SJSA1 (cell line): Measurements from ENCODE around the gene SLC9B2. TPM values are rescaled to one million over a fixed set of nuclear protein-coding genes. Genes with fewer than 3 reads are reported as not detected.
A peak's percentile ranks its signal among the peaks of the same experiment; 100 is the strongest.

Experiments used
- DNase-seq, 2 experiments: peaks; one replicate each; pipeline ENCODE4 v3.0.0-alpha.2; 2015 to 2020; ENCODE audit warnings: low spot score in 2 of 2, low read depth in 1 of 2
- H3K27ac ChIP-seq: fragments of 250-450 bp; sonication (Bioruptor Pico); 2 replicates; pipeline ENCODE4 v1.5.1; 2020; ENCODE audit warnings: mild to moderate bottlenecking, moderate library complexity
- H3K27me3 ChIP-seq: fragments of 250-450 bp; sonication (Bioruptor Pico); replicated peaks from 2 replicates; pipeline ENCODE4 v1.5.1; 2020; ENCODE audit warnings: mild to moderate bottlenecking, moderate library complexity
- H3K36me3 ChIP-seq: fragments of 250-450 bp; sonication (Bioruptor Pico); 2 replicates; pipeline ENCODE4 v1.5.1; 2020; ENCODE audit warnings: mild to moderate bottlenecking
- H3K4me1 ChIP-seq: fragments of 250-450 bp; sonication (Bioruptor Pico); replicated peaks from 2 replicates; pipeline ENCODE4 v1.6.1; 2021; ENCODE audit warnings: mild to moderate bottlenecking
- H3K4me3 ChIP-seq: fragments of 250-450 bp; sonication (Bioruptor Pico); 2 replicates; pipeline ENCODE4 v1.5.1; 2020; ENCODE audit warnings: mild to moderate bottlenecking
- H3K9me3 ChIP-seq: fragments of 250-450 bp; sonication (Bioruptor Pico); replicated peaks from 2 replicates; pipeline ENCODE4 v1.5.1; 2020; ENCODE audit warnings: mild to moderate bottlenecking
- total RNA-seq: library from RNA; depleted of rRNA; stranded (reverse); fragments of >200 nt; shearing (Covaris generic); gene quantifications from 2 replicates; pipeline ENCODE4 v1.2.3, GENCODE V29; 2014

The SLC9B2 gene
- total RNA-seq, 1 experiment from 2014 or later, result 28.5 TPM

DNA sequence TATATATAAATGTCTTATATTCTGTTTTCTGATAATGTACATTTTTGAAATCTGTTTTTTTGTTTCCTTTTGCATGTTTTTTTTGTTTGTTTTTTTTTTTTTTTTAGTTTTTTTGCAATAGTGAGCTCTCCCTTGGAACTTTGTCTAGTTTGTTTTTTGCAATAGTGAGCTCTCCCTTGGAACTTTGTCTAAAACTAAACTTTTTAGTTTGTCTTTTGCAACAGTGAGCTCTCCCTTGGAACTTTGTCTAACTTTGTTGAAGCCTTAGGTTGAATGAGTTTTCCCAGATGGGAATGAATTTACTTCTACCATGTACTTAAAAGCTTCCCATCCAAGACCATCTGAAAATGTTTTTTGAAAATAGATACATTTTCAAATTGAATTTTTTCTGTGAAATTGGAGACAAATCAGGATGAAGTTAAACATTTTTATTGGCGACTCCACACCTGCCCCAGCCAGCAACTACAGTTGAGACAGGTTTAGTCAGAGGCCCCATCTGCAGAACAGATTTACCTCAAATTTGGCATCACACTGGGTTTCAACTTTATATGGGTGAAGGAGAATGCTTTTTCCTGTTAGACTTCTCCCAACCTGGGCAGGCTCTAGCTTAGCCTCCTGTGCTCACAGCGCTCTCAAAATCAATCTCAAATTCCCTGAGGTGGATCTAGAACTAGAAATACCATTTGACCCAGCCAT lies 16.0 kb downstream of the SLC9B2 start:
- H3K4me3 ChIP-seq, result no peak overlapping the region
- H3K27ac ChIP-seq, result no peak overlapping the region
- peaks cover 19% of the 10 kb centered on the region for H3K36me3 ChIP-seq
- no peaks in the 10 kb centered on the region for H3K27me3 ChIP-seq
- no peaks in the 10 kb centered on the region for H3K9me3 ChIP-seq
- no peaks in the 10 kb centered on the region for H3K4me1 ChIP-seq
- no peak for DNase-seq

DNA sequence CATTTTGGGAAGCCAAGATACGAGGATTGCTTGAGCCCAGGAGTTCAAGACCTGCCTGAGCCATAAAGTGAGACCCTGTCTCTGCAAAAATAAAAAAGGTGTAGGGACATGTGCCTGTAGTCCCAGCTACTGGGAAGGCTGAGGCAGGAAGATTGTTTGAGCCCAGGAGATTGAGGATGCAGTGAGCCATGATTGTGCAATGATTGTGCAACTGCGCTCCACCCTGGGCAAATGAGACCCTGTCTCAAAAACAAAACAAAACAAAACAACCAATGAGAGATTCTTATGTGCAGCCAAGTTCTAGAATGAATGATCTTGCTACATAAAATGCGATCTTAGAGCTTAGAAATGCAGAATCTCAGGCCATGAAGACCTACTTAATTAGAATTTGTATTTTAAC lies 22.5 kb downstream of the SLC9B2 start:
- H3K36me3 ChIP-seq, result no peaks in the 10 kb centered on the region
- H3K9me3 ChIP-seq, result no peaks in the 10 kb centered on the region
- H3K4me3 ChIP-seq, result no peak overlapping the region
- no peaks in the 10 kb centered on the region; the same call in 1 of the 2 replicates for H3K4me1 ChIP-seq
- DNase-seq, result no peak
- no peaks in the 10 kb centered on the region for H3K27me3 ChIP-seq
- H3K27ac ChIP-seq, result no peak overlapping the region

DNA sequence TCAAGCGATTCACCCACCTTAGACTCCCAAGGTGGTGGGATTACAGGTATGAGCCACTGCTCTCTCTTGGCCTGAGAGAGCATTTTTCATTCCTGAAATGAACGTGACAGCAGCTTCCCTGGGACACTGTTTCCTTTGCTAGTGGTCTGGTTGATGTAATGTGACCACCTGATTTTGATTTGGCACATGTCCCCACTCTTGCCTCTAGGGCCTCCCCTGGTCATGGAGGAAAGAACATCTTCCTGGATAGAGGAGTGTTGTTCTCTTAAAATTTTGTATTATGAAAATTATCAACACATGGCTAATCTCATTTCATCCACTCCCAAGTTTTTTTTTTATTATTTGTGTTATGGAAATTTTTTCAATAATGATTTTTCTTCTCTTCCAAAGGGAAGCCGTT lies 23.8 kb downstream of the SLC9B2 start:
- Histone ChIP-seq H3K4me1 (peaks cover 4% of the 10 kb centered on the region; the same call in 1 of the 2 replicates), H3K4me3 (no peak overlapping the region), H3K27ac (no peak overlapping the region), H3K9me3 (no peaks in the 10 kb centered on the region), H3K36me3 (peaks cover 7% of the 10 kb centered on the region; the same call in 1 of the 2 replicates), H3K27me3 (no peaks in the 10 kb centered on the region)
- no peak for DNase-seq

DNA sequence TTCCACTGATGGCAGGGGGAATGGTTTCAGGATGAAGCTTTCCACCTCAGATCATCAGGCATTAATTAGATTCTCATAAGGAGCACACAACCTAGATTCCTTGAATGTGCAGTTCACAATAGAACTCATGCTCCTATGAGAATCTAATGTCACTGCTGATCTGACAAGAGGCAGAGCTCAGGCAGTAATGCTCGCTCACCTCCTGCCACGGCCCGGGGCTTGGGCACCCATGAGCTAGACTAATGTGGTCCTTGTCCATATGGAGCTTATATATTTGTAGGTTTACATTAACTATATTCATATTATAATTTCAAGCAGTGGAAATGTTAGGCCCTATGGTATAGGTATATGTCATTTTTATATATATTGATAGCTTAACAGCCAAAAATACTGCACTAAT lies 24.4 kb downstream of the SLC9B2 start:
- no peak overlapping the region for H3K4me3 ChIP-seq
- peaks cover 4% of the 10 kb centered on the region; the same call in 1 of the 2 replicates for H3K4me1 ChIP-seq
- DNase-seq, result no peak
- no peak overlapping the region for H3K27ac ChIP-seq
- no peaks in the 10 kb centered on the region for H3K27me3 ChIP-seq
- H3K36me3 ChIP-seq, result peaks cover 7% of the 10 kb centered on the region; the same call in 1 of the 2 replicates
- H3K9me3 ChIP-seq, result no peaks in the 10 kb centered on the region

DNA sequence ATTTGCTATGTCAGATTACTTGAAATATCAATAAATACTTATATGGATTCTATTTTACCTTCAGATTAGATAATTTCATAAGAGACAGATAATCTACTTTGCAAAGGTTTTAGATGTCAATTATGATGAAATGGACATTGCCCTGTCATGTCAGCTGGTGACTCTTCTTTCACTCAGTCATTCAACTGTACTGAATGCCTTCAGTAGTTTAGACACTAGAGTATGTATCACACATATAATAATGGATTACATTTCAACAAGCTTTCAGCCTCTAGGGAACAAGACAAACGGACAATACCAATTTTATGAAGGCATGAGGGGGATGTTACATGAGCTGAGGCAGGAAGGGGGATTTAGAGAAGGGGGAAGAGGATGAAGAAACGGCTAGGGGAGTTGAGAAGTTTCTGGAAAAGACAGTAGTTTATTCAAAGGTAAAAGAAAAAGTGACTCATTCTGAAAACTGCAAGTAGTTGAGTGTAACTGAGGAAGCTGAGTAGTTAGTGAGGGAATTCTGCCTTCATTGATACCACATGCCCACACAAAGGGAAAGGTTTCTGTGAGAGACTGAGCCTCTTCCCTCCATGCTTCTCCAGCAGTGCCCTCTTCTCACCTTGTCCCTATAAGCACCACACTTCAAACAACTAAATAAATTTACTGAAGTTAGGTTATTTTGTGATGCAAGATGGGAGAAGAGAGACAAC lies 25.7 kb downstream of the SLC9B2 start:
- Histone ChIP-seq H3K4me3 (no peak overlapping the region), H3K27ac (no peak overlapping the region), H3K27me3 (no peaks in the 10 kb centered on the region), H3K9me3 (no peaks in the 10 kb centered on the region), H3K4me1 (peaks cover 4% of the 10 kb centered on the region; the same call in 1 of the 2 replicates), H3K36me3 (peaks cover 19% of the 10 kb centered on the region)
- no peak for DNase-seq

DNA sequence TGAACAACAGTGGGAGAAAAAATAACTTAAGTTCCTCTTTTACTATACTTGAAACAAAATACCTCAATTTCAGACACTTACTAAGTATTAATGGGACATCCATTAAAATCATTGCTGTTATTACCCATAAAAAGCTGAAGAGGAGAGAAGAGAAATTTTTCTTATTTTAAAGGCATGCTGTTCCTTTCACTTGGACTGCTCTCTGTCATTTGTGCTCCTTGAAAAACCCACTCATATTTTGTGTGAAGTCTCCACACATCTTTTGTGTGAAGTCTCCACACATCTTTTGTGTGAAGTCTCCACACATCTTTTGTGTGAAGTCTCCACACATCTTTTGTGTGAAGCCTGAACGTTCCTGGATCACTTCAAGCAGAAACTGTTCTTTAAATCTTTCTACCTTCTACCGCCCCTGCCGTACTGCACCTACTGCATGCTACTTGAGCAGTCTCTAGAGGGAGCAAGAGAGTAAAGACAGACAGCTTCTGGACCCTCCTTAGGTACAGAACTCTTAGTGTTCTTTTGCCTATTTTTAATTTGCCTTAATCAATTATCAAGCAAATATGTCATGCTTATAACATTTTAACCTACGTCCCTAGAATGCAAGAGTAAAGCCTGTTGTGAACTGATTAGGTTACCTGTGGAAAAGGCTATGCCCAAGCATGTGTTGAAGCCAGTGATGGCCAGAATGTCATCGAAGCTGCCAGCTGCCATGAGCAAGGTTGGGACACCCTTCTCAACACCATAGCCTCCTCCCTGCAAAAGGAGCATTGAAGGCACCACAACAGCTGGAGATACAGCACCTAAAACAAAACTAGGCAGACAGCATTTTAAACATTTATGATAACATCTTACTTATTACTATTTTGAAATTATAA lies 29.9 kb downstream of the SLC9B2 start:
- H3K27me3 ChIP-seq, result no peaks in the 10 kb centered on the region
- H3K9me3 ChIP-seq, result no peaks in the 10 kb centered on the region
- no peak overlapping the region for H3K27ac ChIP-seq
- H3K4me1 ChIP-seq, result peaks cover 4% of the 10 kb centered on the region; the same call in 1 of the 2 replicates
- no peak overlapping the region for H3K4me3 ChIP-seq
- DNase-seq, result peak in 1 of 2 experiments; percentile 26
- peaks cover 25% of the 10 kb centered on the region for H3K36me3 ChIP-seq

DNA sequence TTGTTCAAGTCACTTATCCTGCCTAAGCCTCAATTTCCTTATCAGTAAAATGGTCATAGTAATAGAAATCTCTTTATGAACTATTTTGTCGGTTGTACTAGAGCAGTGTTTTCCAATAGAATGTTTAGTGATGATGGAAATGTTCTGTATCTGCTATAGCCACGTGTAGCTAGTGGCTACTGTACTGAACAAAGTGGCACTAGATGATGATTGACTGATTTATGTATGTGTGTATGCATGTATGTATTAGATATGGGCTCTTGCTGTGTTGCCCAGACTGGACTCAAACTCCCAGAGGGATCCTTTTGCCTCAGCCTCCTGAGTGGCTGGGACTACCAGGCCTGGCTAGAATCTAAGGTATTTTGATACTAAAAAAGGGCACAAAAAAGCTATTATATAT lies 32.4 kb downstream of the SLC9B2 start:
- Histone ChIP-seq H3K4me3 (no peak overlapping the region), H3K27ac (no peak overlapping the region), H3K4me1 (0 out of 2 replicates have a peak, but pooled peaks cover 4% of the 10 kb centered on the region), H3K27me3 (no peaks in the 10 kb centered on the region), H3K36me3 (peaks cover 25% of the 10 kb centered on the region), H3K9me3 (no peaks in the 10 kb centered on the region)
- DNase-seq, result no peak

DNA sequence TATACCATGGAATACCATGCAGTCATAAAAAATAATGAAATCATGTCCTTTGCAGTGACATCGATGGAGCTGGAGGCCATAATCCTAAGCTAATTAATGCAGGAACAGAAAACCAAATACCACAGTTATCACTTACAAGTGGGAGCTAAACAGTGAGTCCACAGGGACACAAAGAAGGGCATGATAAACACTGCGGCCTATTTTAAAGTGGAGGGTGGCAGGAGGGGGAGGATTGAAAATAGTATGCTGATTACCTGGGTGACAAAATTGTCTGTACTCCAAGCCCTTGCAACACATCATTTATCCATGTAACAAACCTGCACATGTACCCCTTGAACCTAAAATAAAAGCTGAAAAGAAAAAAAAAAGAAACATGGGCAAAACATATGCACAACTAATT lies 40.4 kb downstream of the SLC9B2 start:
- DNase-seq, result no peak
- no peaks in the 10 kb centered on the region for H3K36me3 ChIP-seq
- H3K4me1 ChIP-seq, result no peaks in the 10 kb centered on the region
- H3K27ac ChIP-seq, result no peak overlapping the region
- H3K27me3 ChIP-seq, result no peaks in the 10 kb centered on the region
- no peak overlapping the region for H3K4me3 ChIP-seq
- no peaks in the 10 kb centered on the region for H3K9me3 ChIP-seq

DNA sequence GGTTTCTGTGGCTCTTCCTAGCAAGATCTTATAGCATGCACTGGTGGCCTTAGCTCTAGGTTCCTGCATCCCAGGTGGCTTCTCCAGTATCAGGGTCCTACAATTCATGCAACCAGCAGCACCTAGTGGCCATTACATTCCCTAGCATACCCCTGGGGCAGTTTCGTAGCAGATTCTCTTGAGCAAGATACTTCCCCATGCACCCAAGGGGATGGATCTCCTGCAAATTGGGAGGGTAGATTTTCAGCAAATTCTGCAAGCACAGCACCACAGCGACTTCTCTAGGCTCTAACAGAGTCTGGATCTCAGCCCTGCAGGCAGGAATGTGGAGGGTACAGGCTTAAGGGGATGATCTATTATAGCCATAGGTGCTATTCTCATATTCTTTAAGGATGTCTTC lies 44.0 kb downstream of the SLC9B2 start:
- Histone ChIP-seq H3K4me3 (no peak overlapping the region), H3K27ac (no peak overlapping the region), H3K9me3 (no peaks in the 10 kb centered on the region), H3K27me3 (no peaks in the 10 kb centered on the region), H3K4me1 (no peaks in the 10 kb centered on the region), H3K36me3 (0 out of 2 replicates have a peak, but pooled peaks cover 5% of the 10 kb centered on the region)
- DNase-seq, result no peak

DNA sequence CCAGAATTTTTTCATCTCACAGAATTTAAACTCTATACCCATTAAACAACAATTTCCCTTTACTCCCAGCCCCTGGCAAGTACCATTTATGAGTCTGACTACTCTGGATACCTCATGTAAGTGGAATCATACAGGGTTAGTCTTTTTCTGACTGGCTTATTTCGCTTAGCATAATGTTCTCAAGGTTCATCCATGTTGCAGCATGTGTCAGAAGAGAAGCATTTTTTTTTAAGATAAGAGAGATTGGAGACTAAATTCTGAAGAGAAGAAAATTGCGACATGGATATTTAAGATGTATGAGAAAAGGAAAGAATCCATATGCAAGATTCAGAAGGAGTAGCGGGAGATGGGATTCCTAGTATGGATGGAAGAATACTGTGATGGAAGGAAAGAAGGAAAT lies 45.8 kb downstream of the SLC9B2 start:
- H3K27ac ChIP-seq, result no peak overlapping the region
- no peak for DNase-seq

DNA sequence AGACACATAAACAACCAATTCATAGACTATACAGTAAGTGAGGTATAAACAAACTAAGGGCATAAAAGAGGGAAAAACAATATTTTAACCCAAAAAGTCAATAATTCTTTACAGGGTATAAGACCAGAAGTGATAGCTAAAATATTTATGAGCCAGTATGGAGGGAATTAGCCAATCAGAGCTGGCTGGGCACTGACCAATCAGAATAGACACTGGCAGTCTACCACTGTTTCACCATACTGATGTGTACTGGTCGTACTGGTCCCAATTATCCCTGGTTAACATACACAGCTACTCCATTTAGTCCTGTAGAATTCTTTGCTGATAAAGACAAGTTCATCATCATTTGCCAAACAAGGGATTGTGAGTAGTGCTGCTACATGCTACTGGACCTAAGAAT lies 47.3 kb downstream of the SLC9B2 start:
- Histone ChIP-seq H3K4me3 (no peak overlapping the region), H3K27ac (no peak overlapping the region), H3K27me3 (no peaks in the 10 kb centered on the region), H3K36me3 (peaks cover 7% of the 10 kb centered on the region; the same call in 1 of the 2 replicates), H3K9me3 (no peaks in the 10 kb centered on the region), H3K4me1 (no peaks in the 10 kb centered on the region)
- DNase-seq, result no peak

More for the DNA sequence above, 45.8 kb downstream of the SLC9B2 start:
- H3K27me3 ChIP-seq, result no peaks in the 10 kb centered on the region
- H3K4me1 ChIP-seq, result no peaks in the 10 kb centered on the region
- H3K9me3 ChIP-seq, result no peaks in the 10 kb centered on the region
- no peak overlapping the region for H3K4me3 ChIP-seq
- H3K36me3 ChIP-seq, result peaks cover 7% of the 10 kb centered on the region; the same call in 1 of the 2 replicates

DNA sequence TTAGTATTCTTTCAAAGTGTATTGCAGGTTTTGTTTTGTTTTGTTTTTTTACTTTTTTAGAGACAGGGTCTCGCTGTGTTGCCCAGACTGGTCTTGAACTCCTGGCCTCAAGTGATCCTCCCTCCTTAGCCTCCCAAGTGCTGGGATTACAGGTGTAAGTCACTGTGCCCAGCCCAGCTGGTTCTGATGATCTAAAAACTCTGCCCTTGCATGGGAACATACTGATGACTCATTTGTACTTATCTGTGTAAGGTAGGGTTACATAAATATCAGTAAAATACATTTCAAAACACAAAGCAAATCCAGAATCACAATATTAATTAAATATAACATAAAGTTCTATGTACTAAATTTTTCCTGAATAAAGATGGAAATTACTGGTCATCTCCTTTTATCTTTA lies 49.7 kb downstream of the SLC9B2 start:
- no peaks in the 10 kb centered on the region for H3K9me3 ChIP-seq
- no peak overlapping the region for H3K4me3 ChIP-seq
- H3K27me3 ChIP-seq, result no peaks in the 10 kb centered on the region
- DNase-seq, result no peak
- no peaks in the 10 kb centered on the region for H3K4me1 ChIP-seq
- H3K27ac ChIP-seq, result no peak overlapping the region
- peaks cover 7% of the 10 kb centered on the region; the same call in 1 of the 2 replicates for H3K36me3 ChIP-seq

DNA sequence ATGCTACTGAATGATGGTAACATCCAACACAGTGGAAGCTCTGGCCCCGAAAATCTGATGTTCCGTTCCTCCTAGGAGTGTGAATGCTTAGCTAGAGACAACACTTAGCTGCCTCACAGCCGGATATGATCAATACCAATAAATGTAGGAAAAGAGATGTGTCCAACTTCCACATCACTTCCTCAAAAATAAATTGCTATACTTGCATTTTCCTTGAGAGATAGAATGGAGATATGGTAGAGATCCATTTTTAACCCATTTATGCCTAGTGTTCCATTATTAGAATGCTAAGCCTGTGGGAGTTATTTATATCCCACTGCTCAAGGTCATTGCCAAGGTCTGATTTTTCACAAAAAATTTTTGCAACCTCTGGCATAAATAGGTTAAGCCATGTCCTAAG lies 51.6 kb downstream of the SLC9B2 start:
- H3K36me3 ChIP-seq, result peaks cover 7% of the 10 kb centered on the region; the same call in 1 of the 2 replicates
- no peak overlapping the region for H3K27ac ChIP-seq
- no peaks in the 10 kb centered on the region for H3K27me3 ChIP-seq
- no peaks in the 10 kb centered on the region for H3K4me1 ChIP-seq
- no peak overlapping the region for H3K4me3 ChIP-seq
- DNase-seq, result no peak
- H3K9me3 ChIP-seq, result no peaks in the 10 kb centered on the region
